Measurements from ENCODE around the gene DPYSL4. TPM values are rescaled to one million over a fixed set of nuclear protein-coding genes. Genes with fewer than 3 reads are reported as not detected.
"Not testable (repeated sequence)": the region's sequence is repeated elsewhere in the genome, so short reads cannot be mapped to it uniquely, and the experiment has no call there.

DPYSL4 gene
- total RNA-seq, 2 donors from 2014 or later, result 4.1 to 22.6 TPM

GRCh38 chr10:132219486-132219885 lies 32.7 kb downstream of the DPYSL4 start:
- WGBS, result 80% methylated on average over 7 of the region's 7 CpGs
- Histone ChIP-seq H3K27me3 (replicated peaks; ENCODE audit: insufficient read depth) (no peaks in the 10 kb centered on the region), H3K4me3 (no peak overlapping the region), H3K27ac (no peak overlapping the region), H3K4me1 (replicated peaks) (no peaks in the 10 kb centered on the region), H3K36me3 (no peaks in the 10 kb centered on the region), H3K9me3 (no peaks in the 10 kb centered on the region)
- TF ChIP-seq POLR2AphosphoS5 (IDR thresholded peaks at IDR 0.05), result no peak
- TF ChIP-seq POLR2A (IDR thresholded peaks at IDR 0.05), result no peak
- no peak for TF ChIP-seq CTCF (IDR thresholded peaks at IDR 0.05)
- DNase-seq (ENCODE audit: low spot score), result no peak
- intact Hi-C loops (cut with DNase I), result no loop called here

GRCh38 chr10:132220061-132220460 lies 33.3 kb downstream of the DPYSL4 start:
- H3K9me3 ChIP-seq, result no peaks in the 10 kb centered on the region
- H3K36me3 ChIP-seq, result no peaks in the 10 kb centered on the region
- TF ChIP-seq POLR2A (IDR thresholded peaks at IDR 0.05) (no peak), POLR2AphosphoS5 (IDR thresholded peaks at IDR 0.05) (no peak), CTCF (IDR thresholded peaks at IDR 0.05) (no peak)
- WGBS, result 91% methylated on average over 9 of the region's 9 CpGs
- H3K27ac ChIP-seq, result no peak overlapping the region
- no peak for DNase-seq (ENCODE audit: low spot score)
- no peaks in the 10 kb centered on the region for H3K27me3 ChIP-seq (replicated peaks; ENCODE audit: insufficient read depth)
- H3K4me3 ChIP-seq, result no peak overlapping the region
- intact Hi-C loops (cut with DNase I), result no loop called here
- H3K4me1 ChIP-seq (replicated peaks), result no peaks in the 10 kb centered on the region

- H3K36me3 ChIP-seq; H3K9me3 ChIP-seq; H3K27me3 ChIP-seq (replicated peaks; ENCODE audit: insufficient read depth); intact Hi-C loops (cut with DNase I); H3K4me1 ChIP-seq (replicated peaks); DNase-seq (ENCODE audit: low spot score); H3K27ac ChIP-seq; H3K4me3 ChIP-seq: not testable (repeated sequence)
- WGBS, result 90% methylated on average over 18 of the region's 18 CpGs
Measured at GRCh38 chr10:132220996-132221395, 34.2 kb downstream of the DPYSL4 start.

- H3K9me3 ChIP-seq, result no peaks in the 10 kb centered on the region
- TF ChIP-seq POLR2A (IDR thresholded peaks at IDR 0.05) (no peak), CTCF (IDR thresholded peaks at IDR 0.05) (no peak), POLR2AphosphoS5 (IDR thresholded peaks at IDR 0.05) (no peak)
- no peaks in the 10 kb centered on the region for H3K36me3 ChIP-seq
- no peaks in the 10 kb centered on the region for H3K4me1 ChIP-seq (replicated peaks)
- no peak overlapping the region for H3K27ac ChIP-seq
- no peak for DNase-seq (ENCODE audit: low spot score)
- intact Hi-C loops (cut with DNase I), result loop anchor here (2.0 kb wide), 2 partner anchors 128 to 230 kb away; no protein-coding TSS in a partner anchor
- WGBS, result 70% methylated on average over 15 of the region's 21 CpGs
- no peak overlapping the region for H3K4me3 ChIP-seq
- H3K27me3 ChIP-seq (replicated peaks; ENCODE audit: insufficient read depth), result no peaks in the 10 kb centered on the region
Measured at GRCh38 chr10:132222726-132223125, 36.0 kb downstream of the DPYSL4 start.

- no peak for TF ChIP-seq POLR2AphosphoS5 (IDR thresholded peaks at IDR 0.05)
- peak; percentile 54 to 95 (median 83) for TF ChIP-seq CTCF (IDR thresholded peaks at IDR 0.05)
- TF ChIP-seq POLR2A (IDR thresholded peaks at IDR 0.05), result no peak
- Histone ChIP-seq H3K4me1 (replicated peaks) (no peaks in the 10 kb centered on the region), H3K27me3 (replicated peaks; ENCODE audit: insufficient read depth) (no peaks in the 10 kb centered on the region), H3K9me3 (no peaks in the 10 kb centered on the region), H3K27ac (no peak overlapping the region), H3K4me3 (no peak overlapping the region), H3K36me3 (no peaks in the 10 kb centered on the region)
- WGBS, result 33% methylated on average over 15 of the region's 16 CpGs
- intact Hi-C loops (cut with DNase I), result loop anchor here (2.0 kb wide), 2 partner anchors 128 to 230 kb away; no protein-coding TSS in a partner anchor
- peak; percentile 64 for DNase-seq (ENCODE audit: low spot score)
Measured at GRCh38 chr10:132223156-132223590, 36.4 kb downstream of the DPYSL4 start.

Measured in prostate gland (tissue), 2 donors.